A204.1 (cell line): Measurements from ENCODE around the gene STX8.
"Not testable (repeated sequence)": the region's sequence is repeated elsewhere in the genome, so short reads cannot be mapped to it uniquely, and the experiment has no call there.

Source experiments
- FAIRE-seq: peaks from 2 replicates; lab custom pipeline; 2012; peaks lifted over from hg19 to GRCh38; lab: Jason Lieb, UNC

The STX8 gene

GRCh38 chr17:9499041-9499440 lies 76.6 kb downstream of the STX8 start:
- FAIRE-seq, result no peak

- no peak for FAIRE-seq
These were observed 77.1 kb downstream of the STX8 start for GRCh38 chr17:9498490-9498889.

DNA sequence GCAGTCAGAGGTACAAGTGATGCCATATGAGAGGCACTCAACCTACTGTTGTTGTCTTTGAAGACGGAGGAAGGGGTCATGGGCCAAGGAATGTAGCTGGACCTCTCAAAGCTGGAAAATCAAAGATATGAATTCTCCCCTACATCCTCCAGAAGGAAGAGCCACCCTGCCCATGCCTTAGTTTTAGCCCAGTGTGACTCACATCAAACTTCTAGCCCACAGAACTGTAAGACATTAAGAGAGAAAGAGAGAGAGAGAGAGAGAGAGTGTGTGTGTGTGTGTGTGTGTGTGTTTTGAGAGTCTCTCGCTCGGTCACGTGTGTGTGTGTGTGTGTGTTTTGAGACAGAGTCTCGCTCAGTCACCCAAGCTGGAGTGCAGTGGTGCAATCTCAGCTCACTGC lies 87.1 kb downstream of the STX8 start:
- no peak for FAIRE-seq

DNA sequence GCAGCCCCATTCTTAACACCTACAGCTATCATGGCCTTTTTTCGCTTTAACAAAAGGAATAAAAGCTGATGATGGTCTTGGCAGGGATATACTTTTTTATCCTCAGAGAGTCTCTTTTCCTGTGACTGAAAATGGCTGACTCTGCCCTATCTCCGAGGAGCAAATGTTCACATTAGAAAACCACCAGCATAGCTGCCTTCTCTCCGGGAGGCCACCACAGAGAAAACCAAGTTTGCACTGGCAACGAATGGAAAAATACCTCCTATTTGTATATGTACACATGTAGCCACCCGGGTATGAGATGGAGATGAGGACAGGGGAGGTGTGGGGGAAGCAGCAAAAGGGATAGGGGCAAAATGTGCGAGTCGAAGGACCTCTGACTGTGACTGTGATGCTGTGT lies 88.2 kb downstream of the STX8 start:
- no peak for FAIRE-seq

GRCh38 chr17:9484789-9485188 lies 90.8 kb downstream of the STX8 start:
- FAIRE-seq, result no peak

- no peak for FAIRE-seq
These were observed 95.7 kb downstream of the STX8 start for GRCh38 chr17:9479964-9480363.

DNA sequence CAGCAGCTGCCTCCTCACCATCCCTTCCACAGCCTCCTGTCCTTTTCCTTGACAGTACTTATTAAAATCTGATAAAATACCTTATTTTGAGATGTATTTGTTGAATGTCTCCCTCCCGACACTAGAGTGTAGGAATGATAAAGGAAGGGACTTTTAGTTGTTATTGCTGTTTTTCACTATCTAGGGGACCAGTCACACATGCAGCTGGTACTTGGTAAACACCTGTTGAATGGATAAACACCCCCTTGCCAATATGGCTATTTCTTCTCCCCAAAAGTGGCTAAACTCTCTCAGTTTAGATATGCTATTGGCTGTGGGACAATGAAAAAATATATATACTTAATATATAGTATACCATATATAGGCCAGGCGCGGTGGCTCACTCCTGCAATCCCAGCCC lies 96.7 kb downstream of the STX8 start:
- no peak for FAIRE-seq

GRCh38 chr17:9475101-9475658 lies 100.4 kb downstream of the STX8 start:
- no peak for FAIRE-seq

DNA sequence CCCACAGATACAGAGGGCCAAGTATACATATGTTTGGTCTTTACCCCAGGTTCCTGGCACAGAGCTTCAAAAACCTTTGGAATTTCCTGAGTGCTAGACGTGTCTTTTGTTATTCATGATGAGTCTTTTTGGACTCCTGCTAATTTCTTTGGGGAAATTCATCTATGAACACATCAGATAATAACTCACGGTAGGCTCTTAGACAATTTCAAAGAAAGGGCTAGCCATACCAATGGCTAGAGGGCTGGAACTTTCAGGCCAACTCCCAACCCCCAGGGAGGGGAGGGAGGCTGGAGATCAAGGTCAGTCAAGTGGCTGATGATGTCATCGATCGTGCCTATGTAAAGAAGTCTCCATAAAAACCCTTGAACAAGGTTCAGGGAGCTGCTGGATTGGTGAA lies 101.9 kb downstream of the STX8 start:
- FAIRE-seq, result no peak

GRCh38 chr17:9472541-9472940 lies 103.1 kb downstream of the STX8 start:
- no peak for FAIRE-seq

GRCh38 chr17:9472094-9472493 lies 103.5 kb downstream of the STX8 start:
- no peak for FAIRE-seq

DNA sequence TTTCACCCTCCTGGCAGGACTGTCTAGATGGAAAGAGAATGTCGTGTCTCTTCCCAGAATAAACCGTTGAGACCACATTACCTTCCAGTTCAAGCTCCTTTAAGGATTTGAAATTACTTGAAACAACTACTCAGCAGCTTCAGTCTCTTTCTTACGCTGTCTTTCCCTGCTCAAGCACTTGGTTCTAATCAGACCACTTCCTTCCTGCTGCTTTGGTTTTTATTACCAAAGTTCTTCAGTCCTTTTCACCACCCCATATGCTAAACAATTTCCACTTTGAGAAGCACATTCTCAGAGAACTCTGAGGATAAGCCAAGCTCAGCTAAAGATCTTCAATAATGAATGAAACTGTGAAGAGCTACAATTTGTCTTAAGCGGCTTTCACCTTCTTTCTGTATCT lies 105.4 kb downstream of the STX8 start:
- no peak for FAIRE-seq

- no peak for FAIRE-seq
These were observed 106.7 kb downstream of the STX8 start for GRCh38 chr17:9468937-9469336.

- FAIRE-seq, result no peak
These were observed 107.1 kb downstream of the STX8 start for GRCh38 chr17:9468532-9468931.

GRCh38 chr17:9467518-9467917 lies 108.1 kb downstream of the STX8 start:
- FAIRE-seq, result no peak

- FAIRE-seq, result no peak
These were observed 110.3 kb downstream of the STX8 start for GRCh38 chr17:9465210-9465921.

DNA sequence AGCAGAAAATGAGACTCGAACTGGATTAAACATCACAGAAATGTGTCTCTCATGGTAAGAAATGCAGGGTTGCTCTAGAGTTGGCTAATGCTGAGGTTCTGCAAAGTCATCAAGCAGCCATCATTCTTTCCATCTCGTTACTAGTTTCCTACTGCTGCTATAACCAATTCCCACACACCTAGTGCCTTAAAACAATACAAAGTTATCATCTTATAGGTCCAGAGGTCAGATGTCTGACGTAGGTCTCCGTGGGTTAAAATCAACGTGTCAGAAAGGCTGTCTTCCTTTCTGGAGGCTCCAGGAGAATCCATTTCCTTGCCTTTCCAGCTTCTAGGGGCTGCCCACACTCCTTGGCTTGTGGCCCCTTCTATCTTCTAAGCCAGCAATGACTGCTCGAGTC lies 118.6 kb downstream of the STX8 start:
- FAIRE-seq, result no peak

GRCh38 chr17:9456330-9456729 lies 119.3 kb downstream of the STX8 start:
- no peak for FAIRE-seq

GRCh38 chr17:9451934-9452333 lies 123.7 kb downstream of the STX8 start:
- FAIRE-seq, result no peak

DNA sequence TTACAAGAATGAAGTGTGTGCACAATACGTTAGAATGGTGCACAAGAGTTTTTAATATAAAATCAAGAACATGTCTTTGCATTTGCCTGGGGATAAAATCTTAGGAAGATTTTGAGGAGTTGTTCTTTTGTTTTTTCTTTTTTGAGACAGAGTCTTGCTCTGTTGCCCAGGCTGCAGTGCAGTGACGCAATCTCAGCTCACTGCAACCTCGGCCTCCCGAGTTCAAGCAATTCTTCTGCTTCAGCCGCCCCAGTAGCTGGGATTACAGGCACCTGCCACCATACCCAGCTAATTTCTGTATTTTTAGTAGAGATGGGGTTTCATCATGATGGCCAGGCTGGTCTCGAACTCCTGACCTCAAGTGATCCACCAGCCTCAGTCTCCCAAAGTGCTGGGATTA lies 128.3 kb downstream of the STX8 start:
- not testable (repeated sequence) for FAIRE-seq

DNA sequence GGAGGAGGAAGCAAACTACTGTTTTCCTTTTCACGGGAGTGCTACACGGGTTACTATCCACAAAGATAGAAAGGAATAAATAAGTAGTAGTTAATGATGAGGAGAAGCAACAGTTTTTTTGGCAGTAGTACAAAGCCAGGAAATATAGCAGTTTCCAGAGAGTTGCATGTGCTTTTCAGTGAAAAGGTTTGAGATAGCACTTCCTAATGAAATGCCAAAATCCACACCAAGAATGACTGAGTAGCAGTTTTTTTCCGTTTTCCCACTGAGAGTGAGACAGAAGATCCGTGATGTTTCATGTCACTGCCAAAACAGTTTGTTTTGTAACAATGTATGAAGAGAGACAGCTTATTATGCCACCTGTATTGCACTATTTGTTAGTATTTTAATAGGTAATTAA lies 129.1 kb downstream of the STX8 start:
- no peak for FAIRE-seq

DNA sequence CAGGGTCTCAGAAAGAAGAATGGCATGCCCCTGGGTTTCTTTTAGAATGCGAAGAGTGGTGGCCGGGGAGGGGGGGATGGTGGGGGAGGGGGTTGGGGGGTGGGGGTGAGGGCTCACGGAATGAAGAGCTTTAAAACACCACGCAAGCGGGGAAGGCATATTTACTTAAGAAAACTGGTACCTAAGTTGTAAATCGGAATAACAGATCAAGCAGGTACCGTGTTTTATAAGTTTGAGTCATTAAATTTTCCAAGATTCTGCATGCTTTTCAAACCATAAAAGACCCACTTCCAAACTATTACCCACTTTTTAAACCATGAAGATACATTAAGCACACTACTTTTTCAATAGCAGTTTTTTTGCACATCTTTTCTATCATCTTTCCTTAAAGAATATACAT lies 130.2 kb downstream of the STX8 start:
- no peak for FAIRE-seq

DNA sequence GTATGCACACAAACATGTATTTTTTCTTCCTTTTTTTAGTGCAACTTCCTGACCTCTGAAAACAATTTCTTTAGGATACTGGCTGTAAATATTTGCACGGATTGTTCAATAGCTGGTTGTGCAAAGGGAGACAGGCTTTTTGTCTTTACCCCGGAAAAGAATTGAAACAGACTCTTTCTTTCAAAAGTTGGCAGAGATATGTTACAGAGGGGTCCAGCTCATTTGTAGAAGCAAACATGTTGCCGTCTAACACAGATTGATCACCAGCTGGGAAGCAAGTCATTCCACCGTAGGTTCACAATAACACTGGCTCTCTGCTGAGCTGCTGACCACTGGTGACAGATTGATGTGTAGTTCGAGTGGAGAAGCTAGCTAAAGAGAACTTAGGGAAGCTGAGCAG lies 130.9 kb downstream of the STX8 start:
- FAIRE-seq, result no peak

GRCh38 chr17:9443811-9444210 lies 131.8 kb downstream of the STX8 start:
- FAIRE-seq, result no peak

- no peak for FAIRE-seq
These were observed 135.8 kb downstream of the STX8 start for GRCh38 chr17:9439851-9440250.
